Neural cell (in vitro differentiated cells): ENCODE measurements around the gene EIF2B2.

Experiments used
- CTCF ChIP-seq: fragments of 450-650 bp; IDR thresholded peaks from 2 replicates; pipeline ENCODE4 v1.5.1; 2014; ENCODE audit warnings: antibody characterized with exemption, mild to moderate bottlenecking, moderate library complexity; ENCODE audit not compliant: poor library complexity, severe bottlenecking
- EP300 ChIP-seq: fragments of 450-650 bp; conservative IDR thresholded peaks from 2 replicates; pipeline ENCODE4 v1.6.1; 2014; ENCODE audit warnings: antibody characterized with exemption, mild to moderate bottlenecking, moderate library complexity; ENCODE audit not compliant: poor library complexity, severe bottlenecking
- EZH2 ChIP-seq: fragments of 200-600, 300-800 bp; shearing (Covaris generic), sonication (generic); IDR thresholded peaks from 2 replicates; pipeline ENCODE4 v1.6.1; 2014; ENCODE audit warnings: antibody characterized with exemption, low read length, borderline replicate concordance, mild to moderate bottlenecking; ENCODE audit not compliant: insufficient read depth, poor library complexity, severe bottlenecking
- MXI1 ChIP-seq: fragments of 450-650 bp; conservative IDR thresholded peaks from 2 replicates; pipeline ENCODE4 v1.6.1; 2014; ENCODE audit warnings: antibody characterized with exemption, mild to moderate bottlenecking; ENCODE audit not compliant: poor library complexity, severe bottlenecking
- POLR2AphosphoS5 ChIP-seq: IDR thresholded peaks from 2 replicates; pipeline ENCODE4 v1.6.1; 2012
- RAD21 ChIP-seq: fragments of 450-650 bp; conservative IDR thresholded peaks from 2 replicates; pipeline ENCODE4 v1.6.1; 2014; ENCODE audit warnings: antibody characterized with exemption, mild to moderate bottlenecking, moderate library complexity
- REST ChIP-seq: IDR thresholded peaks from 2 replicates; pipeline ENCODE4 v1.6.1; 2012; ENCODE audit warnings: borderline replicate concordance
- SMC3 ChIP-seq: fragments of 450-650 bp; conservative IDR thresholded peaks from 2 replicates; pipeline ENCODE4 v1.6.1; 2014; ENCODE audit warnings: antibody characterized with exemption, mild to moderate bottlenecking, moderate library complexity; ENCODE audit not compliant: poor library complexity
- TAF1 ChIP-seq: IDR thresholded peaks from 2 replicates; pipeline ENCODE4 v1.6.1; 2012; ENCODE audit warnings: low read depth

- TF ChIP-seq CTCF (no peak), EZH2 (no peak), POLR2AphosphoS5 (no peak), SMC3 (no peak), REST (no peak), EP300 (no peak), RAD21 (no peak), MXI1 (no peak), TAF1 (no peak)
These were observed 38.9 kb upstream of the EIF2B2 start for GRCh38 chr14:74963705-74964271.
